ENCODE results near the gene C4orf50. TPM values are rescaled to one million over a fixed set of nuclear protein-coding genes. Genes with fewer than 3 reads are reported as not detected.
A peak's percentile ranks its signal among the peaks of the same experiment; 100 is the strongest.

Gene C4orf50
- total and polyA plus RNA-seq, 2 of the 8 experiments (the other 6 are each of a cell fraction or from before 2014, with no cell fraction given): 0.08 to 0.22 TPM

DNA sequence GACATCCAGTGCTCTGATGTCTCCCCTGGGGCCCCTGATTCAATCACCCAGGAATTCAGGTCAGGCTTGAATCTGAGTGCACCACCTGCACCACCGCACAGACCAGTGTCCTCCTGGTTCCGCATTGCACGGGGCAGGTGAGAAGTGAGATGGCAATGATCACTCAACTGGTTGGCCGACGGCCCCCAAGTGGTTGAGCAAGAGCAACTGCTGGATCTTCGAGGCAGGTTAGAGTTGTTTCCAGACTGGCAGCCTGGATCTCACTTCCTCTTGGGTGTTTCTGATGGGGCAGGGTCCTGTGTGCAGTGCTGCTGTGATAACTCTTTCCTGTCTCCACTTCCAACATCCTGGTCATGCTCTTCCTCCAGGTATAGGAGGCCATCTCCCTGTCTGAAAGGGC, 50.4 kb downstream of the C4orf50 start:
- no peak overlapping the region for H2AFZ ChIP-seq (ENCODE audit: low read length)
- no peak overlapping the region for H3K4me3 ChIP-seq (ENCODE audit: extremely low read depth in 1 of 4, insufficient read depth in 2 of 4, low read depth in 3 of 4, low read length in 4 of 4)
- no peak overlapping the region for H4K91ac ChIP-seq (replicated peaks; ENCODE audit: insufficient read length, low read length)
- CTCF ChIA-PET (ENCODE audit: partially characterized antibody): no interaction called here
- H3K79me2 ChIP-seq (ENCODE audit: control insufficient read depth in 1 of 2, insufficient read depth in 2 of 2, low read length in 2 of 2): no peaks in the 10 kb centered on the region
- no peak overlapping the region for H3K14ac ChIP-seq (ENCODE audit: insufficient read length)
- peaks cover 3 to 10% (median 4%) of the 10 kb centered on the region in 4 experiments; a peak in 6 of 7 replicates for H3K4me1 ChIP-seq (replicated peaks in 1 of 4; ENCODE audit: control insufficient read depth in 3 of 4, insufficient read depth in 4 of 4, low read length in 3 of 4)
- no peaks in the 10 kb centered on the region for H4K20me1 ChIP-seq (replicated peaks in 1 of 2; ENCODE audit: control insufficient read depth in 1 of 2, insufficient read depth in 2 of 2, low read length in 2 of 2)
- DNase-seq (ENCODE audit: low read depth in 1 of 2, low spot score in 2 of 2) (no peak), FAIRE-seq (peak; percentile 7)
- H4K8ac ChIP-seq (ENCODE audit: extremely low read depth, insufficient read depth, low read length): no peak overlapping the region
- POLR2A ChIA-PET (ENCODE audit: partially characterized antibody): no interaction called here
- H3K4me2 ChIP-seq (ENCODE audit: insufficient read depth in 1 of 2, low read depth in 2 of 2, low read length in 2 of 2): no peak overlapping the region
- H2BK20ac ChIP-seq (ENCODE audit: low read length): no peak overlapping the region
- H2BK15ac ChIP-seq (ENCODE audit: low read length): no peak overlapping the region
- H3K79me1 ChIP-seq (ENCODE audit: low read depth, low read length): no peaks in the 10 kb centered on the region
- H2BK12ac ChIP-seq (ENCODE audit: low read depth, low read length): no peak overlapping the region
- H3K18ac ChIP-seq (ENCODE audit: extremely low read depth, low read length): no peak overlapping the region
- no peaks in the 10 kb centered on the region for H3K36me3 ChIP-seq (ENCODE audit: control insufficient read depth in 2 of 4, insufficient read depth in 4 of 4, low read length in 3 of 4)
- no peak overlapping the region for H2BK5ac ChIP-seq (ENCODE audit: low read depth, low read length)
- no peaks in the 10 kb centered on the region for H3K23me2 ChIP-seq (ENCODE audit: low read depth, low read length)
- 63% methylated on average over 6 of the region's 6 CpGs; no CpG with 5 or more reads in 1 of the 2 experiments for WGBS, 2 experiments (ENCODE audit: extremely low coverage in 1 of 2, insufficient coverage in 1 of 2, insufficient read length in 1 of 2, insufficient replicate concordance in 2 of 2, low coverage in 1 of 2, low lambda C conversion rate in 2 of 2, missing lambda C conversion rate in 1 of 2)
- H3K23ac ChIP-seq (ENCODE audit: insufficient read length): no peak overlapping the region
- H2AK5ac ChIP-seq (ENCODE audit: low read depth, low read length): no peak overlapping the region
- no peak for TF ChIP-seq CEBPB (IDR thresholded peaks at IDR 0.05; ENCODE audit: low read depth, low read length)
- peak in 1 of 2 experiments; percentile 34; a peak in 1 of 4 replicates for TF ChIP-seq RAD21 (IDR thresholded peaks at IDR 0.05 in 1 of 2, conservative IDR thresholded peaks at IDR 0.05 in 1 of 2; ENCODE audit: low read depth in 2 of 2, low read length in 2 of 2)
- TF ChIP-seq, protein P1, sequence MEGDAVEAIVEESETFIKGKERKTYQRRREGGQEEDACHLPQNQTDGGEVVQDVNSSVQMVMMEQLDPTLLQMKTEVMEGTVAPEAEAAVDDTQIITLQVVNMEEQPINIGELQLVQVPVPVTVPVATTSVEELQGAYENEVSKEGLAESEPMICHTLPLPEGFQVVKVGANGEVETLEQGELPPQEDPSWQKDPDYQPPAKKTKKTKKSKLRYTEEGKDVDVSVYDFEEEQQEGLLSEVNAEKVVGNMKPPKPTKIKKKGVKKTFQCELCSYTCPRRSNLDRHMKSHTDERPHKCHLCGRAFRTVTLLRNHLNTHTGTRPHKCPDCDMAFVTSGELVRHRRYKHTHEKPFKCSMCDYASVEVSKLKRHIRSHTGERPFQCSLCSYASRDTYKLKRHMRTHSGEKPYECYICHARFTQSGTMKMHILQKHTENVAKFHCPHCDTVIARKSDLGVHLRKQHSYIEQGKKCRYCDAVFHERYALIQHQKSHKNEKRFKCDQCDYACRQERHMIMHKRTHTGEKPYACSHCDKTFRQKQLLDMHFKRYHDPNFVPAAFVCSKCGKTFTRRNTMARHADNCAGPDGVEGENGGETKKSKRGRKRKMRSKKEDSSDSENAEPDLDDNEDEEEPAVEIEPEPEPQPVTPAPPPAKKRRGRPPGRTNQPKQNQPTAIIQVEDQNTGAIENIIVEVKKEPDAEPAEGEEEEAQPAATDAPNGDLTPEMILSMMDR (IDR thresholded peaks at IDR 0.05; ENCODE audit: control extremely low read depth in 1 of 3, insufficient read depth in 1 of 3, low read depth in 1 of 3, low read length in 3 of 3): peak in 1 of 3 experiments; percentile 28; a peak in 1 of 4 replicates
- H3K9me3 ChIP-seq (ENCODE audit: insufficient read depth in 2 of 2, low read depth in 1 of 2, low read length in 1 of 2): no peaks in the 10 kb centered on the region
- H2BK120ac ChIP-seq (replicated peaks; ENCODE audit: low read depth, low read length): no peak overlapping the region
- H3K9ac ChIP-seq (replicated peaks in 1 of 4; ENCODE audit: extremely low read depth in 1 of 4, low read depth in 3 of 4, low read length in 3 of 4): no peak overlapping the region
- no peak overlapping the region for H3K27ac ChIP-seq (ENCODE audit: low read depth, low read length)
- H3K56ac ChIP-seq (replicated peaks; ENCODE audit: insufficient read length, low read depth, low read length): no peak overlapping the region
- no peak overlapping the region for H3K4ac ChIP-seq (replicated peaks; ENCODE audit: insufficient read length, low read depth, low read length)
- H3K27me3 ChIP-seq (replicated peaks in 1 of 4; ENCODE audit: control insufficient read depth in 3 of 4, extremely low read depth in 1 of 4, insufficient read depth in 3 of 4, low read length in 3 of 4): peaks cover 0 to 2% (median 0%) of the 10 kb centered on the region in 4 experiments; a peak in 1 of 7 replicates
- H4K5ac ChIP-seq (ENCODE audit: insufficient read length, low read depth, low read length): no peak overlapping the region

Measured in H1 (cell line).